H1 (cell line): ENCODE results near the gene NDUFB4. TPM values are rescaled to one million over a fixed set of nuclear protein-coding genes. Genes with fewer than 3 reads are reported as not detected.

Experiments used
- ASH2L ChIP-seq: fragments of 200-600, 300-600 bp; sonication (generic); IDR thresholded peaks from one replicate; pipeline ENCODE4 v1.7.1; 2017; ENCODE audit warnings: low read length
- BRCA1 ChIP-seq: IDR thresholded peaks from 2 replicates; pipeline ENCODE4 v1.6.1; 2012; ENCODE audit warnings: low read depth, low read length, improper control_type of control experiment
- CBX8 ChIP-seq: fragments of 300-800, 300-1000 bp; sonication (generic); IDR thresholded peaks from 2 replicates; pipeline ENCODE4 v1.7.1; 2016; ENCODE audit warnings: low read depth, low read length, borderline replicate concordance
- CHD2 ChIP-seq: IDR thresholded peaks from 2 replicates; pipeline ENCODE4 v1.6.1; 2012; ENCODE audit warnings: low read length, improper control_type of control experiment
- CTBP2 ChIP-seq: IDR thresholded peaks from 2 replicates; pipeline ENCODE4 v1.7.0; 2011; ENCODE audit warnings: borderline replicate concordance, mild to moderate bottlenecking, moderate library complexity, mixed read lengths, low read length; ENCODE audit not compliant: insufficient read depth, insufficient read length
- EGR1 ChIP-seq: IDR thresholded peaks from 2 replicates; pipeline ENCODE4 v1.6.1; 2011; ENCODE audit warnings: low read depth, low read length, borderline replicate concordance
- EZH2 ChIP-seq: fragments of 200-600 bp; sonication (generic); IDR thresholded peaks from 2 replicates; pipeline ENCODE4 v1.7.1; 2012; ENCODE audit warnings: low read depth, mild to moderate bottlenecking, moderate library complexity, low read length, inconsistent platforms; ENCODE audit not compliant: severe bottlenecking
- GABPA ChIP-seq: IDR thresholded peaks from 2 replicates; pipeline ENCODE4 v1.6.1; 2011; ENCODE audit warnings: mild to moderate bottlenecking, low read length, moderate library complexity, borderline replicate concordance; ENCODE audit not compliant: insufficient read depth
- HDAC6 ChIP-seq: IDR thresholded peaks from one replicate; pipeline ENCODE4 v1.7.1; 2012; ENCODE audit warnings: low read depth, mild to moderate bottlenecking, inconsistent platforms, low read length, moderate library complexity
- KDM1A ChIP-seq: fragments of 200-600, 300-600 bp; sonication (generic); IDR thresholded peaks from 2 replicates; pipeline ENCODE4 v1.7.1; 2016; ENCODE audit warnings: mild to moderate bottlenecking, low read length, borderline replicate concordance
- KDM4A ChIP-seq: IDR thresholded peaks from one replicate; pipeline ENCODE4 v1.7.1; 2012; ENCODE audit warnings: low read depth, mild to moderate bottlenecking, moderate library complexity, low read length, inconsistent platforms; ENCODE audit not compliant: severe bottlenecking
- MAX ChIP-seq: IDR thresholded peaks from 2 replicates; pipeline ENCODE4 v1.6.1; 2012; ENCODE audit warnings: inconsistent platforms
- NANOG ChIP-seq: IDR thresholded peaks from 2 replicates; pipeline ENCODE4 v1.6.1; 2011; ENCODE audit warnings: low read length, low read depth, mild to moderate bottlenecking, inconsistent platforms; ENCODE audit not compliant: insufficient read depth, poor library complexity, severe bottlenecking
- POLR2A ChIP-seq, 2 experiments: IDR thresholded peaks; 1 replicate in 1 of 2; 2 replicates in 1 of 2; pipeline ENCODE4 v1.6.1; 2011; ENCODE audit warnings: low read depth in 2 of 2, low read length in 2 of 2, mild to moderate bottlenecking in 2 of 2; ENCODE audit errors: control extremely low read depth in 1 of 2
- RAD21 ChIP-seq, 2 experiments: IDR thresholded peaks in 1 of 2; conservative IDR thresholded peaks in 1 of 2; 2 replicates each; pipeline ENCODE4 v1.6.1; 2011; ENCODE audit warnings: low read depth in 2 of 2, low read length in 2 of 2, improper control_type of control experiment in 1 of 2, inconsistent platforms in 1 of 2, mild to moderate bottlenecking in 1 of 2, moderate library complexity in 1 of 2
- SAP30 ChIP-seq: fragments of 300-600 bp; sonication (generic); IDR thresholded peaks from 2 replicates; pipeline ENCODE4 v1.7.1; 2012; ENCODE audit warnings: low read length, moderate library complexity, mild to moderate bottlenecking, inconsistent platforms; ENCODE audit not compliant: insufficient read depth, insufficient replicate concordance
- SP1 ChIP-seq: IDR thresholded peaks from 2 replicates; pipeline ENCODE4 v1.6.1; 2011; ENCODE audit warnings: low read depth, low read length
- SP4 ChIP-seq: IDR thresholded peaks from 2 replicates; pipeline ENCODE4 v1.6.1; 2012; ENCODE audit warnings: low read length, inconsistent platforms
- SUZ12 ChIP-seq: fragments of 200-600 bp; sonication (generic); IDR thresholded peaks from 2 replicates; pipeline ENCODE4 v1.6.1; 2012; ENCODE audit warnings: mild to moderate bottlenecking, inconsistent platforms, low read length, moderate library complexity, mixed read lengths
- TCF12 ChIP-seq: IDR thresholded peaks from 2 replicates; pipeline ENCODE4 v1.6.1; 2011; ENCODE audit warnings: low read depth, mild to moderate bottlenecking, low read length
- TEAD4 ChIP-seq: IDR thresholded peaks from 2 replicates; pipeline ENCODE4 v1.6.1; 2012; ENCODE audit warnings: low read depth, low read length, inconsistent platforms, mixed read lengths
- polyA plus RNA-seq, 7 experiments: library from polyadenylated mRNA; depleted of rRNA in 3 of 7; stranded (reverse) in 5 of 7; unstranded in 2 of 7; fragments of >200 nt in 5 of 7; fragments of 200-250 nt in 2 of 7; gene quantifications; 1 replicate in 5 of 7; 2 replicates in 1 of 7; 4 replicates in 1 of 7; pipeline versions ENCODE4 v1.2.1 to v1.2.3, GENCODE V29; 2011 to 2013; ENCODE audit warnings: missing spikeins in 2 of 7, mixed read lengths in 2 of 7
- total RNA-seq: library from RNA; stranded (reverse); fragmentation: NEBNext Ultra II Directional; extraction: Animal tissue kit (Norgen Biotek cat#: 25700); gene quantifications from 2 replicates; pipeline ENCODE4 v1.2.1, GENCODE V29; 2021

Gene NDUFB4
- total and polyA plus RNA-seq, 2 of the 8 experiments (the other 6 are each of a cell fraction or from before 2014, with no cell fraction given): 184 to 382 TPM

- TF ChIP-seq SP4 (no peak), ASH2L (peak; percentile 57), POLR2A (IDR thresholded peaks at IDR 0.05; ENCODE audit: control extremely low read depth in 1 of 2, low read depth in 2 of 2, low read length in 2 of 2) (peak in 1 of 2 experiments; percentile 64; a peak in 2 of 3 replicates), SP1 (0 out of 2 replicates have a peak, but pooled peaks have one; percentile 46), RAD21 (IDR thresholded peaks at IDR 0.05 in 1 of 2, conservative IDR thresholded peaks at IDR 0.05 in 1 of 2; ENCODE audit: low read depth in 2 of 2, low read length in 2 of 2) (no peak), TEAD4 (no peak), NANOG (no peak), EGR1 (0 out of 2 replicates have a peak, but pooled peaks have one; percentile 49), GABPA (no peak), MAX (no peak; the same call in 1 of the 2 replicates), BRCA1 (no peak), SAP30 (no peak), EZH2 (no peak), KDM1A (0 out of 2 replicates have a peak, but pooled peaks have one; percentile 12), TCF12 (no peak), SUZ12 (no peak), CBX8 (no peak), KDM4A (peak; percentile 49), HDAC6 (no peak), CHD2 (0 out of 2 replicates have a peak, but pooled peaks have one; percentile 12), CTBP2 (no peak)
Observed at GRCh38 chr3:120559242-120560061, 36.7 kb upstream of the NDUFB4 start (continued).
